OCI-LY7 (cell line): ENCODE results near the gene TRIM29. TPM values are rescaled to one million over a fixed set of nuclear protein-coding genes. Genes with fewer than 3 reads are reported as not detected.

Experiments
- BruUV-seq: library from RNA; stranded (reverse); fragments of 400-500 nt; replicated peaks from 2 replicates; lab custom pipeline; 2021; lab: Mats Ljungman, UMichigan
- CTCF ChIA-PET: fragments of 300-600 bp; sonication (Branson Sonifier 250); formaldehyde crosslinking; loops from one replicate; lab custom pipeline; 2022; ENCODE audit warnings: antibody characterized with exemption; ENCODE audit not compliant: unreplicated experiment; lab: Charles Lee
- POLR2A ChIA-PET: fragments of 300-600 bp; sonication (Branson Sonifier 250); formaldehyde crosslinking; loops from one replicate; lab custom pipeline; 2022; ENCODE audit warnings: antibody characterized with exemption; lab: Charles Lee
- DNase-seq: peaks from one replicate; pipeline ENCODE4 v3.0.0-alpha.2; 2015; ENCODE audit warnings: low spot score
- H2AFZ ChIP-seq: fragments of 200-600 bp; sonication (generic), shearing (Covaris generic); 2 replicates; pipeline ENCODE4 v1.6.1; 2014; ENCODE audit warnings: mild to moderate bottlenecking, antibody characterized with exemption, low read length, moderate library complexity
- H3K27ac ChIP-seq: fragments of 200-600 bp; sonication (generic); 2 replicates; pipeline ENCODE4 v1.5.1; 2014; ENCODE audit warnings: mixed run types, low read depth, mild to moderate bottlenecking, moderate library complexity, low read length, inconsistent platforms; ENCODE audit not compliant: poor library complexity, severe bottlenecking
- H3K36me3 ChIP-seq: fragments of 200-600 bp; sonication (generic); 2 replicates; pipeline ENCODE4 v1.6.1; 2014; ENCODE audit warnings: mild to moderate bottlenecking, antibody characterized with exemption, low read length, moderate library complexity, mixed read lengths; ENCODE audit not compliant: insufficient read depth
- H3K4me1 ChIP-seq: fragments of 200-600 bp; sonication (generic); 2 replicates; pipeline ENCODE4 v1.5.1; 2014; ENCODE audit warnings: mild to moderate bottlenecking, low read length; ENCODE audit not compliant: insufficient read depth, poor library complexity, severe bottlenecking
- H3K4me2 ChIP-seq: fragments of 200-600 bp; sonication (generic); 2 replicates; pipeline ENCODE4 v1.6.1; 2014; ENCODE audit warnings: mild to moderate bottlenecking, low read length
- H3K4me3 ChIP-seq: fragments of 200-600 bp; sonication (generic); 2 replicates; pipeline ENCODE4 v1.5.1; 2014; ENCODE audit warnings: mild to moderate bottlenecking, low read depth, low read length; ENCODE audit not compliant: poor library complexity, severe bottlenecking
- H3K79me2 ChIP-seq: fragments of 200-600 bp; sonication (generic); 2 replicates; pipeline ENCODE4 v1.6.1; 2016; ENCODE audit warnings: low read depth, mild to moderate bottlenecking, low read length, moderate library complexity, mixed read lengths; ENCODE audit not compliant: insufficient read depth
- H3K9me2 ChIP-seq: fragments of 200-600 bp; sonication (generic); 2 replicates; pipeline ENCODE4 v1.6.1; 2016; ENCODE audit warnings: mild to moderate bottlenecking, low read length, mixed read lengths; ENCODE audit not compliant: insufficient read depth
- H3K9me3 ChIP-seq: fragments of 200-600 bp; sonication (generic); 2 replicates; pipeline ENCODE4 v1.6.1; 2014; ENCODE audit warnings: mild to moderate bottlenecking, mixed run types, low read length, mixed read lengths
- H4K20me1 ChIP-seq: fragments of 200-600 bp; sonication (generic); 2 replicates; pipeline ENCODE4 v1.6.1; 2014; ENCODE audit warnings: mild to moderate bottlenecking, antibody characterized with exemption, low read length, moderate library complexity, mixed read lengths; ENCODE audit not compliant: insufficient read depth
- CTCF ChIP-seq: fragments of 200-600 bp; sonication (generic); conservative IDR thresholded peaks from 2 replicates; pipeline ENCODE4 v1.5.1; 2014; ENCODE audit warnings: mild to moderate bottlenecking, antibody characterized with exemption, low read length, moderate library complexity, mixed read lengths
- EZH2phosphoT487 ChIP-seq: fragments of 200-600 bp; sonication (generic); IDR thresholded peaks from 2 replicates; pipeline ENCODE4 v1.6.1; 2018; ENCODE audit warnings: low read depth, borderline replicate concordance, mild to moderate bottlenecking, mixed run types, antibody characterized with exemption, low read length, moderate library complexity, mixed read lengths
- intact Hi-C: fragments of 100-400 bp; cut with micrococcal nuclease; formaldehyde crosslinking; loops from one replicate; pipeline ENCODE4 v1.10.0; 2022; ENCODE audit not compliant: unreplicated experiment
- total RNA-seq, 2 experiments: library from RNA; depleted of rRNA in 1 of 2; stranded (reverse); fragments of >200 nt in 1 of 2; shearing (Covaris generic) in 1 of 2; gene quantifications; 2 replicates each; pipeline ENCODE4 v1.2.3, GENCODE V29; 2014 to 2022

TRIM29 gene
- total RNA-seq, 2 experiments from 2014 or later = not detected

DNA sequence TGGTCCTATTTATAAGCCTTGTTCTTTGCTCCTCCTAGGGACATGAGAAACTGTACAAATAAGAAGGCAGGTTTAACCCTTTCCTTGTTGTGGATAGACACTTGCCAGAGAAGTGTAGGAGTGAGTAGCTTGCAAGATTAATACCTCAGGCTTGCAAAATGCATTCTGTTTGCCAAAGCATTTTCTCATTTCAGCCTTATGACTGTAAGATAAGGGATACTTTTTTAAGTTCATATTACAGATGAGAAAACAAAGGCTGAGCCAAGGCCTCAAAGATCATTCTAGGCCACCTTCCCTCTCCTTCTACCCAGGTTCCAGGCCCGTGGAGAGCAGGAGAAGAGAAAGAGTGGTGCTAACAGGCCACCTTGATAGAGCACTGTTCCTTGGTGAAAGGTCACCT lies 46.8 kb downstream of the TRIM29 start:
- Histone ChIP-seq H3K9me3 (no peaks in the 10 kb centered on the region), H4K20me1 (no peaks in the 10 kb centered on the region), H3K36me3 (no peaks in the 10 kb centered on the region), H3K4me3 (no peak overlapping the region), H3K79me2 (no peaks in the 10 kb centered on the region), H2AFZ (no peak overlapping the region), H3K4me2 (no peak overlapping the region), H3K9me2 (no peaks in the 10 kb centered on the region), H3K27ac (no peak overlapping the region), H3K4me1 (no peaks in the 10 kb centered on the region)
- CTCF ChIA-PET = no interaction called here
- no TSS peak for BruUV-seq
- TF ChIP-seq CTCF (no peak), EZH2phosphoT487 (no peak)
- intact Hi-C loops = no loop called here
- no peak for DNase-seq
- POLR2A ChIA-PET = no interaction called here

- Histone ChIP-seq H3K4me3 (no peak overlapping the region), H3K79me2 (no peaks in the 10 kb centered on the region), H4K20me1 (no peaks in the 10 kb centered on the region), H3K4me2 (no peak overlapping the region), H2AFZ (no peak overlapping the region), H3K36me3 (no peaks in the 10 kb centered on the region), H3K9me3 (no peaks in the 10 kb centered on the region), H3K9me2 (no peaks in the 10 kb centered on the region), H3K27ac (no peak overlapping the region), H3K4me1 (no peaks in the 10 kb centered on the region)
- intact Hi-C loops = no loop called here
- DNase-seq = no peak
- no TSS peak for BruUV-seq
- POLR2A ChIA-PET = no interaction called here
- CTCF ChIA-PET = no interaction called here
- TF ChIP-seq EZH2phosphoT487 (no peak), CTCF (no peak)
Observed at GRCh38 chr11:120090411-120090810, 47.5 kb downstream of the TRIM29 start.

- Histone ChIP-seq H3K36me3 (no peaks in the 10 kb centered on the region), H3K4me3 (no peak overlapping the region), H4K20me1 (no peaks in the 10 kb centered on the region), H3K9me2 (no peaks in the 10 kb centered on the region), H3K9me3 (no peaks in the 10 kb centered on the region), H3K4me1 (no peaks in the 10 kb centered on the region), H3K27ac (no peak overlapping the region), H3K4me2 (no peak overlapping the region), H2AFZ (no peak overlapping the region), H3K79me2 (no peaks in the 10 kb centered on the region)
- no peak for DNase-seq
- no TSS peak for BruUV-seq
- intact Hi-C loops = no loop called here
- POLR2A ChIA-PET = no interaction called here
- CTCF ChIA-PET = interaction anchor here (0.6 kb wide), 1 partner anchor 397 kb away, joined by 3 read pairs; no protein-coding TSS in a partner anchor
- TF ChIP-seq EZH2phosphoT487 (no peak), CTCF (no peak)
Observed at GRCh38 chr11:120089036-120090001, 48.6 kb downstream of the TRIM29 start.
